ENCODE data around the gene GABRA5.

The GABRA5 gene

DNA sequence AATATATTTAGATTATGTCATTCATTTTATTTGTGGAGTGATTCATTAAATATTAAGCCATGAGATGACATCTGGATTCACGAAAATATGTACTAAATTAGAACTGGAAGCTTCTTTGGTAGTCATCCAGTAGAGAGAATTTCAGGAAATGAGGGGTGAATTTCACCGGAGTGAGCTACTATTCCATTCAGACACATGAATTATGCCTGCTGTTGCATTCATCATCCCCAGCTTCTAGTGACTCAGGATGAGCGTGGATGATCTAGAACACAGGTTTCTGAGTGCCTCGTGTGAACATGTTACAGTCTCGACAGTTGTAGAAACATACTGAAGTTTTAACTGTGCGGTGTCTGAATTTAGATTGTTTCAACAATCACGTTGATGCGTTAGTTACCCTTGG lies 61.2 kb downstream of the GABRA5 start:
- DNase-seq (ENCODE audit: low read depth) = no peak

DNA sequence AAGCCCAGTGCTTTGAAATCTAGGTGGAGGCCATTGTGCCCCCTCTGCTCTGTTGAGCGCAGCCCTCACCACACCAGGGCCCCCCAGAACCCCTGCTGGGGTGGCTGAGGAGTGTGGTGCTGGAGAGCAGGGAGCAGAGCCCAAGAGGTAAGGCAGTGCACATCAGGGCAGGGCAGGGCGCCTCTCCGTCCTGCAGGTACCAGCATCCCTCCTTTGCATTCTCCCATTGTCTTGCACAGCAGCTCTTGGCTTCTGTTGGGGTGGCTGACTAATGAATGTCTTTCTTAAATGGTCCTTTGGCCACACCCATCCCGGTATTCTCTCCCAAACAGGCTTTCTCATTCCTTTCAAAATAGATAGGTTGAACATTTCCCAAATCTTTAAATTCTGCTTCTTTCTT lies 62.7 kb downstream of the GABRA5 start:
- DNase-seq (ENCODE audit: low read depth) = no peak

DNA sequence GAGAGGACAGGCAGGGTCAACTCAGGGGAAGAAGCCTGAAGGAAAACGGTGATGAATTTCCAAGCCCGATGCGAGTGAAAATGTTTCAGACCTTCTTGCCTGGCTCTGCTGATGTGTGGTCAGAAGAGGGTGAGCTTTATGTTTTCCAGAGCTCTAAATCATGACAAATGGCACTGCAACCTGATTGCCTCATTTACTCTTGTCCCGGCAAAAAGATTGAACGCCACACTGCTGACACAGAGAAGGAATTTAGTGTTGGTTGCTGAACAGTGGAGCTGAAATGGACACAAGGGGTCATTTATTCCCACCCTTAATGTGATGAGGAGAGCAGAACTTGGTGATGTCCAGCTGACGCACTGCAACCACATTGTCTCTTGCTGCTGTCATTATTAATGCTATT lies 68.0 kb downstream of the GABRA5 start:
- DNase-seq (ENCODE audit: low read depth) = no peak

DNA sequence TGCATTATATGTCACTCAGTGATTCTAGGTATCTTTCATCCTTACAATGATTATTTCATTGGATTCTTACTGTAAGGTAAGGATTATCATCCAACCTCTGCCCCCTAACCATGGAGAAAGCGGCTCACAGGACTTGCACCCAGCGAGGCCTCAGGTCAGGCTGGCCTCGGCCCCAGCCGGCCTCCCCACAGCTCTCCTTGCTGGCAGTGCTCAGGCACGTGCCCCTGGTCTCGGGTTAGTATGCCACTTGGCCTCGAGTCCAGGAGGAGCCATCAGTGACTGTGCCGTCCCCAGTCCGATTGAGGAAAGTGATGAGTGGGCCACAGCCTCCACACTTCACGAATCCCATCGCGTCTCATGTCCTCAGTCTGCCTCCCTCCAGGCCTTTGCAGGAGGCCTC lies 68.5 kb downstream of the GABRA5 start:
- no peak for DNase-seq (ENCODE audit: low read depth)

DNA sequence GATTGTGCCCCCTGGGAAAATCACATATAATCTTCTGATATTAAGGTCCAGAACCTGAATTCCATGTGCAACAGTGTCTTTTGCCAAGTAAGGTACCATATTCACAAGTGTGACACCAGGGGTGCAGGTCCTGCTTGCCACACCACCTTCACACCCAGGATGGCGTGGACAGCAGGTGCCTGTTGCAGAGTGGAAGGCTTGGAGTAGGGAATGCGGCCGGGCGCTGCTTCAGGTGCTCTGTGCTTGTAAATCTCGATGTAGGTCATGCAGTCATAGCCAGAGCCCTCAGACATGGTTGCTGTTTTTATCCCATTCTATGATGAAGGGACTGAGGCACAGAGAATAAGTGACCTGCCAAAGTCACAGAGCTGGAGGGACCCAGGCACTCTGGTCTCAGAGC lies 69.6 kb downstream of the GABRA5 start:
- no peak for DNase-seq (ENCODE audit: low read depth)

DNA sequence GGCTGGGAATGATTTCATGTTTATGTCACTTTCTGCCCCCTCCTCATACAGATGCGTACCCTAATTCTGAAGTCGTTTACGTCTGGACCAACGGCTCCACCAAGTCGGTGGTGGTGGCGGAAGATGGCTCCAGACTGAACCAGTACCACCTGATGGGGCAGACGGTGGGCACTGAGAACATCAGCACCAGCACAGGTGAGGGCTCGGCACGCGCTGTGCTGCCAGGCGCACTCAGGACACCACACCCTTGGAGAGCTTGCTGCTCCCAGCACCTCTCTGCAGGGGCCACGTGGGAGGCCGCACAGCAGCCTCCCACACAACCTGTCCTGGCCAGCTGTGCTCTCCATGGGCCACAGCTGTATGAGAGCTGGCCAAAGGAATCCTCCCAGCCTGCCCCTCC lies 70.3 kb downstream of the GABRA5 start:
- DNase-seq (ENCODE audit: low read depth) = no peak

DNA sequence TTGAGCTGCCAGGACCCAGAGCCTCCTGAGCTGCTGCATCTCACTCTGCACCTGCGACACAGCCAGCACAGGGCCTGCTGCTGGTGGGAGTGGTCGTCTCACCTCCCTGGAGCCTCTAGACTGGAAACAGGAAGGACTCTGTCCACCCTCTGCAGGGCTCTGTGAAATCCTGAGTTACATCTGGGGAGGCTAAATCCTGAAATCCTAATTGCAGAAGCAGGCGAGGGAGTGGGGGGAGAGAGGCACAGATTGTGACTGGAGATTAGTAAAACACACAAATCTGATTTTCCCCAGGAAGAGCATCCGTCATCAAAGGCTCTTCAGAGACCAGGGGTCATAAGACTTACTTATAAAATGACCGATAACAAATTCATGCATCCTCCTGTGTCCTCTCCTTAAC lies 72.5 kb downstream of the GABRA5 start:
- no peak for DNase-seq (ENCODE audit: low read depth)

DNA sequence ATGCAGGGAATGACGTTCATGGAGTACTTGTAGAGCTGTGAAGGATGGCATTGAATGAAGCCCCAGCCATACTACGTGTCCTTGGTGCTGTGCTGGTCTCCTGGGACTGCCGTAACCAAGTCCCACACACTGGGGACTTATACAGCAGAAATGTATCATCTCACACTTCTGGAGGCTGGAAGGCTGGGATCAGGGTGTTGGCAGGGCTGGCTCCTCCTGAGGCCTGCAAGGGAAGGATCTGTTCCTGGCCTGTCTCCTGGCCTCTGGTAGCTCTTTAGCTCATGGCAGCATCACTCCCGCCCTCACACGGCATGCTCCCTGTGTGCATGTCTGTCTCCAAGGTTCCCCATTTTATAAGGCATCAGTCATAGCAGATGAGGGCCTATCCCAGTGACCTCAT lies 74.6 kb downstream of the GABRA5 start:
- no peak for DNase-seq (ENCODE audit: low read depth)

DNA sequence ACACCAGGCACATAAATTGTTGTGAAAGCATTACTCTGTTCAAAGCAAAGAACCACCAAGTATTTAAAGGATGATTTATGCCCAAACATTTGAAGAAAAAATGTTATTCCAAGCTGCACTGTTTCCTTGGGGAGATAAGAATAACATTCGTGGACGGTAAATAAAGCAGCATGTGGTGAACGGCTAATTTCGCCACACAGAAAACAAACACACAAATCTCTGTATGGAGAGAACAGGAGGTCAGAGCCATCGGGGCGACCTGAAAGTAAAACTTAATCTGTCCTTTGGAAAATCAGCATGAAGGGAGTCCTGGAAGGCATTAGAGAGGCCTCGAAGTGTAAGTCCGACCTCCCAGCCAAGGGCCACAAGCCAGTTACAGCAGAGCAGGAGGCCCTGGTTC lies 77.0 kb downstream of the GABRA5 start:
- DNase-seq (ENCODE audit: low read depth) = no peak

DNA sequence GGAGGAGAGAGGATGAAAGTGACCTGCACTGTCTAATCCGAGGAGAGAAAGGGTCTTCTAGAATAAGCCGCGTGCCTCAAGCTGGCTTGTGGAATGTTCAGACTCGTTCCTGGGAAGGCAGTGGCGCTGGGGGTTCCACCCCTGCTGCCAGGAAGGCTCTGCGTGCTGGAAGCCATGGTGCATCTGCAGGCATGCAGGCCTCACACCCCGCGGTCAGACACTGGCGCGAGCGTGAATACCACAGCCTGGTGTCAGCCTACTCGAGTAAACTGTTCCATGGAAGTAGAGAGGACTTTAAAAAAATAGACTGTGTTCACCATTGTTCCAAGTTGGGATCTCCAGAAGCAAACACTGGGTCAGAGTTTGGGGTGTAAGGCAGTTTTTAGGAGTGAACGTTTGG lies 78.2 kb downstream of the GABRA5 start:
- no peak for DNase-seq (ENCODE audit: low read depth)

DNA sequence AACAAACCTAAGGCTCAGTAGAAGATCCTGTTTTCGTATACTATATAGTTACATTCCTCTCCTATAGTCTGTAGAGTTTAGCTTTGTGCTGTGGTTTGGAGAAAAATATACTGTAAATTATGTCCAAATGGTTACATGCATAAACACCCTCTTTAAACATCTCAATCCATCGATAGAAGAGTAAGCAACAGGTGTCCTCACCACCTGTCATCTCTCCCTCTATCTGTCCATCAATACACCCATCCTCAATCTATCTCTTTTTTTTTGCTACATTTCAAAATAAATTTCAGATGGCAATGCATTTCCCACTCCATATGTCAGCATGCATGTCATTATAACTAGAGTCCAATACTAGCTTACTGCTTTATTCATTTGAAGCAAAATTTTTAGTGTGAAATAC lies 83.1 kb downstream of the GABRA5 start:
- DNase-seq (ENCODE audit: low read depth) = no peak

DNA sequence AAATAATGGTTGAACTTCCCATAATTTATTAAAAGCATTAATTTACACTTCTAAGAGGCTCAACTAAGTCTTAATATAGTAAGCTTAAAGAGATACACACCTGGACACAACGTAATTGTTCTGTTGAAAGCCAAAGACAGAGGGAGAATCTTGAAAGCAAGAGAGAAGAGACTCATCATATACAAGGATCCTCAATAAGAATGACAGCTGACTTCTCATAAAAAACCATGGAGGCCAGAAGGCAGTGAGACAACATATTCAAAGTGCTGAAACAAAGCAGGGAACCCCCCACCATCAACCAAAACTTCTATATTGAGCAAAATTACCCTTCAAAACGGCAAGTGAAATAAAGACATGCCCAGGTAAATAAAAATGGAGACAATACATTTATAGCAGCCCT lies 87.5 kb downstream of the GABRA5 start:
- no peak for DNase-seq (ENCODE audit: low read depth)

DNA sequence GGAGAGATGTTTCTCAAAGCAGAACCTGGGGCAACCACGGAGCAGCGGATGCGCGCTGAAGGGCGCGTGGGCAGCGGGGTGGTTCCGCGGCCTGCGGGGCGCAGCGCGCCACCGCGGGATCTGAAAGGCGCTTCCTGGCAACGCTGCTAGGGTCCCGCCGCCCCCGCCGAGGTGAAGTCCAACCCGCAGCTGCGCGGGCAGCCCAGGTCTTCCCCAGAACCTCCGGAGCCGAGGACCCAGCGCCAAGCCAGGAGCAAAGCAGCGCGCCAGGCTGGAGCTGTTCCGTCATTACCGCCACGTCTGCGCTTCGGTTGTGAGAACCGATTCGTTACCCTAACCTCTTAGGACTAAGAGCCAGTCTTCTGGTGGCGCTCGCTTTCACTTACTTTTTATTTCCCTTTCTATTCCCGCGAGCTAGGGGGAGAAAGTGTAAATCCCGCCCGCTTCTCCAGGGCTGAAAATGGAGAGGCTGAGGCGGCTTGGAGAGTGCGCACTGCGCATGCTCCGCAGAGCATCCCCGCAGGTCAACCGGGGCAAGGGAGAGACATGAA lies 100.9 kb downstream of the GABRA5 start:
- no peak for DNase-seq (ENCODE audit: low read depth)

DNA sequence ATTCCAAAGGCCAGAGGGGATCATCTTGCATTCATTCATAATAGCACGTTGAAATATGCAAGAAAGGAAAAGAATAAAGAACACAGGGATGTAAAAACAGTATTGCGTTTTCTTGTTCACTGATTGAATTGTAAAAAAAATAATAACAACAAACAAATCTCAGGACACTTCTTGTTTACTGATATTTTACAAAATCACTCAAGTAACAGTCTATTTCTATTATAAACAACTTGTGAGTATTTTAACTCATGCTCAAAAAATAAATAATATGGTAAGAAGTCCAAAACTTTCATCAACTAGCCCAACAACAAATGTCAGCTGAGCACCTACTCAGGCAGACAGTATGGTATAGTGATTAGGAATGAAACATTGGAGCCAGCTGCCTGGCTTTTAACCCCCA lies 101.9 kb downstream of the GABRA5 start:
- no peak for DNase-seq (ENCODE audit: low read depth)

DNA sequence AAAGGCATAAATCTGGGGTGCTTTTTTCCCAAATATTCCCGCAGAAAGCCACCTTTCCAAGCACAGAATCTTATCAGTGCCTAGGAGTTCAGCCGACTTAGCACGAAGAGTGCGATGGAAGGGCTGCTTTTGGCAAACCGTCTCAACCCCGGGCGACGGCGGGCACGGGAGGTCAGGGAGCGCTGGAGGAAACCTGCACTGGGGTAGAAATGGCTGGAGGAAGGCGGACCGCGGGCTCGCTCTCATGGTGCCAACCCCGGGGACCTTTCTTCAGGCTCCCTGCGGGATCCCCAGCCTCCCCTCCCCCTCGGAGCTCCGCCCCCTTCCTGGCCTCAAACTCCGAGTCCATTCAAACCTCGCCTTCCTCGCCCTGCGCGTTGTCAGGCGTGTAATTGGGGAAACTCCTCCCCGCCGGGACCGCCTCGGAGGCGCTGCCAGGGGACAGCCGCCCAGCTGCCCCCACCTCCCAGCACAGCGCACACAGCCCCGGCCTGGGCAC lies 103.9 kb downstream of the GABRA5 start, which contains the start of gene GABRG3:
GABRG3 (plus strand) TSS at position 470 of the 499 bp plus-strand sequence.
- no peak for DNase-seq (ENCODE audit: low read depth)

DNA sequence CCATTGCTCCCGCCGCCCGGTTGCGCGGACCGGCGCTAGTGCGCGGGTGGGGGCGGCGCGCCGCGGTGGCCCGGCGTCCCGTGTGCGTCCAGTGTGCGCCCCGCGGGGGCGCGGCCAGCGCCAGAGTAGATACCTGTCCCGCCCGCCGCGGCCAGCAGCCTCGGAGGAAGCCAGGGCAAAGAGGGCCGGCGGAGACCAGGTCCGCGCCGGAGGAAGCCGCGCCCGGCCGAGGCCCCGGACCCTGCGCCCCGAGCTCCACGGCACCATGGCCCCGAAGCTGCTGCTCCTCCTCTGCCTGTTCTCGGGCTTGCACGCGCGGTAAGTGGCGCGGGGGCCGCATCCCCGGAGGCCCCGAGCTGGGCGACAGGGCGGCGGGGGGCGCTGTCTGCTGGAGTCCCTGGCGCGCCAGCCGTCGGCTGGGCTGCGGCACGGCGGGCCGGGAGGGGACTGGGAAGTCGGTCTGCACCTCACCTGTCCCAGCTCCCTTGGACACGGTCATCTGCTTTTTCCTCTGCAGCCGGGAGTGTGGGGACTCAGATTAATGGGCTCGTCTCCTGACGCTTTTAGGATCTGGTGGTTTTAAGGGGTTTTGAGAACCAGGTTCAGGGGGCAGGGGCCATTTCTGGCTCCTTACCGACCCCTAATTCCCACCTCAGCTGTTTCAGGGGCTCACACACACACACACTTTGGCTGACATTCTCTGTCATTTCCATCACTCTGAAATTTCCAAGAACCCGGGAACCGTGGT lies 104.6 kb downstream of the GABRA5 start:
- no peak for DNase-seq (ENCODE audit: low read depth)

DNA sequence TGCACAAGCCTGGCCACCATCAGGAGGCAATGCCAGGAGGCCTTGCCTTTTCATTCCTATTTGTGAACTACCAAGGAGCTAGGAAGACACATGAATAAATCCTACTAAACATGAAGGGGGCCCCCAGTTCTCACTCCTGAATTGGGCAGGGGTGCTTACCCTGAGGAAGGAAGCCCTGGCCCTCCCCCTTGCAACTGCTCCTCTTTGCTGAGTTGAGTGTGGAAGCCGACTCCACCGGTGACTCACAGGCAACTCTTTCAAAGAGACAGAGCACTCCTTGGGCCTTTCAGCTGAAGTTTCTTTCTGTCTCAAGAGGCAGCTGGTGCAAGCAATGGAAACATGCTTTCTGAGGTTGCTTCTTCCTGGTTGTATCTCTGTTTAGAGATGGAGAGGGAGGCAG lies 105.8 kb downstream of the GABRA5 start:
- no peak for DNase-seq (ENCODE audit: low read depth)

DNA sequence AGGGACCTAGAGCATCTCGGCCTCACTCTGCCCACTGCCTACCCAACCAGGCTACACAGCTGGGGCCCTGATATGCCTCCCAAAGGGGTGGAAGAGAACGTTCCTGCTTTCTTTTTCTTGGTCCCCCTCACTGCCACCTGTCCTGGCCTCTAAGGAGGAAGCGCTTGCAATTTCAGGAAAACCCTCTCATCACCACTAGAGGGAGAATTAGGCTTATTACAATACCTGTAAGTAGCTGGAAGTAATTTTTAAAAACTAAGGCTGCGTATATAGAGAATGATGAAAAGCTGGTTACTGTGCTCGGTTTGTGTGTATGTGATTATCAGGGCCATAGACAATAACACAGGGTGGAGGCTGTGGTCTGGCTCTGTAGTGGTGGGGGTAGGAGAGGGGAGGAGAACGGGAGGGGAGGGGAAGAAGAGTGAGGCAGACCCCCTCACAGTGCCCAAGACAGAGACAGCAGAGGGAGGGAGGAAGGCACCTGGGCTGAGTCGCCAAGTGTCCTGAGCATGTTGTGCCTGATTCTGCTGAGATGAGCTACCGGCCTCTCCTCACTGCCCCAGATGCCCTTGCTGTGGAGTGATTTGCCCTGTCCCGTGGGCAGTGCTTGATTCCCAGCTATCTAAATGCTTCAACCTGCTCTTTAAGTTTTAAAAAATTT lies 107.4 kb downstream of the GABRA5 start:
- no peak for DNase-seq (ENCODE audit: low read depth)

DNA sequence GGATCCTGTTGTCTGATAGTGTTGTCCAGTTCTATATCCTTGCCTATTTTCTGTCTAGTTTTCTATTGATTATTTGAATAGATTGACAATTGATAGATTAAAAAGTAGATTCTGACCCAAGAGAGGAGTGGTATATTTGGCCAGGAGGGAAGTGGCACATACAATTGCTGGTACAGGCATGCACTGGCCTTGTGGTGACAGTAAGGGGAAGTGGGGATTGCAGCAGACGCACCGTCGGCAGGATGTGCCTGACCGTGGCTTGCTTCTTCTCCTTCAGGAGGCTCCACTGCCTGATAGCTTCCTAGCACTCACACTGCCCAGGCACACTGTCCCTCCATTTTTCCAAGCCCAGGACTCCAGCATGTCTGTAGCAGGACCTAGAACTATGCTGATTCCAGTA lies 114.6 kb downstream of the GABRA5 start:
- DNase-seq (ENCODE audit: low read depth) = no peak

DNA sequence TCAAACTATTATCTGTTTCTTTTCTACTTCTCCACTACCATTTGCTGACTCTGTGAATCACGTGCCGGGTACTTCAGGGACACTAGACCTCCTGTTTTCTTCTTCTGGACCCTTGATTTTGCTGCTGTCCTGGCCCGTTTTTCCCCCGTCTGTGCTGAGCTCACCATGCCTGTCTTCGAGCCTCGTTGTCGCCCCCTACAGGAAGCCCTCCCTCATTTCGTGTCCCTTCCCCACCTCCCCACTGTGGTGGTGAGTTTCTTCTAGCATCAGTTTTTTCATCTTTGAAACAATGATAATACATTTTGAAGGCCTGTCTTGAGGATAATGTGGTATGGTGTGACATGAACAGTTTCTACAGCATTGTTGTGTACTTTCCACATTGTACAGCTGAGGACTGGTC lies 117.0 kb downstream of the GABRA5 start:
- no peak for DNase-seq (ENCODE audit: low read depth)

DNA sequence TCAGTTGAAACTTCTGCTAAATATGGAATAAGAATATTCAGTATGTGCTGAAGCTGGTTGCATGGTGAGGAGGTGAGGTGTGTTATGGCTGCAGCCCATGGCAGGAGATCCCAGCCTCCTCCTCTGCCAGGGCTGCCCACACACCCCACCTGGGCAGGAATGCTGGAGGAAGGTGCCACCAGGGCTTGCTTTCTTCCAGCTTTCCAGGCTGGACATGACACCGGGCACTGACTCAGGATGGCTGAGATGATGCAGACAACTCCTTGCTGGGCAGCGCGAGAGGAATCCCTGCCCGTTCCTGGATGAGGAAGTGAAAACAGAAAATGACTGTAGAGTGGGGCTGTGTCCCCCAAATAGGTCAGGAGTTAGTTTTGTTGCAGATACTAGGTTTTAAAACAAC lies 118.2 kb downstream of the GABRA5 start:
- no peak for DNase-seq (ENCODE audit: low read depth)

DNA sequence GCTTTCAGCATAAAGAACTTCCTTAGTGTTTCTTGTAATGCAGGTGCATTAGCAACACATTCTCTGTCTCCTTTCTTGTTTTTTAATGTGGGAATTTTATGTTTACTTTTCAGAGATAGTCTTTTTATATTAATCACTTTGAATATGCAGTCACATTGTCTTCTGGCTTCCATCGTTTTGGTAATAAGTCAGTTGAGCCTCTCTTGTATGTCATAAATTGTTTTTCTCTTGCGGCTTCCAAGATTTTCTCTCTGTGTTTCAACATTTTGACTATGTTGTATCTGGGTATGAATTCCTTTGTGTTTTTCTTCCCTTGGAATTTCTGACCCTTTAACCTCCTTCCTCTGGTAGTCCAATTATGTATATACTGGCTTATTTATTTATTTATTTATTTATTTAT lies 129.4 kb downstream of the GABRA5 start:
- no peak for DNase-seq (ENCODE audit: low read depth)

Data from CMK (cell line).